H9 (cell line): ENCODE data around the gene CEP164. TPM values are rescaled to one million over a fixed set of nuclear protein-coding genes. Genes with fewer than 3 reads are reported as not detected.

Experiments used
- DNase-seq: peaks from one replicate; pipeline ENCODE4 v3.0.0-alpha.2; 2017
- H2AFZ ChIP-seq: one replicate; pipeline ENCODE4 v1.6.1; 2013; ENCODE audit warnings: mild to moderate bottlenecking, low read length, control low read depth, moderate library complexity
- H2AK5ac ChIP-seq: 2 replicates; pipeline ENCODE4 v1.6.1; 2013; ENCODE audit warnings: low read length, control low read depth, mixed read lengths; ENCODE audit not compliant: insufficient read length
- H2BK120ac ChIP-seq: one replicate; pipeline ENCODE4 v1.6.1; 2013; ENCODE audit warnings: low read depth, mild to moderate bottlenecking, low read length, control low read depth, inconsistent platforms; ENCODE audit not compliant: poor library complexity, severe bottlenecking
- H2BK12ac ChIP-seq: 2 replicates; pipeline ENCODE4 v1.6.1; 2013; ENCODE audit warnings: low read length, control low read depth, mixed read lengths, low read depth; ENCODE audit not compliant: insufficient read length
- H2BK15ac ChIP-seq: 2 replicates; pipeline ENCODE4 v1.6.1; 2013; ENCODE audit warnings: low read depth, low read length, control low read depth
- H2BK20ac ChIP-seq: one replicate; pipeline ENCODE4 v1.6.1; 2013; ENCODE audit warnings: low read depth, mild to moderate bottlenecking, low read length, control low read depth, inconsistent platforms; ENCODE audit not compliant: poor library complexity, severe bottlenecking
- H2BK5ac ChIP-seq: 2 replicates; pipeline ENCODE4 v1.6.1; 2013; ENCODE audit warnings: low read length, control low read depth, mixed read lengths; ENCODE audit not compliant: insufficient read length
- H3K14ac ChIP-seq: 2 replicates; pipeline ENCODE4 v1.6.1; 2013; ENCODE audit warnings: low read length, control low read depth; ENCODE audit not compliant: insufficient read depth
- H3K18ac ChIP-seq: 2 replicates; pipeline ENCODE4 v1.6.1; 2013; ENCODE audit warnings: low read depth, mild to moderate bottlenecking, mixed read lengths, low read length, control low read depth; ENCODE audit not compliant: insufficient read length
- H3K23ac ChIP-seq: 2 replicates; pipeline ENCODE4 v1.6.1; 2013; ENCODE audit warnings: low read length, control low read depth, mixed read lengths, low read depth; ENCODE audit not compliant: insufficient read length
- H3K23me2 ChIP-seq: 2 replicates; pipeline ENCODE4 v1.6.1; 2013; ENCODE audit warnings: low read depth, mild to moderate bottlenecking, mixed read lengths, low read length, control low read depth; ENCODE audit not compliant: insufficient read length, poor library complexity, severe bottlenecking
- H3K27ac ChIP-seq: 2 replicates; pipeline ENCODE4 v1.5.1; 2013; ENCODE audit warnings: low read length, control low read depth, mixed read lengths, low read depth; ENCODE audit not compliant: insufficient read length
- H3K27me3 ChIP-seq: 2 replicates; pipeline ENCODE4 v1.6.1; 2013; ENCODE audit warnings: low read length, control low read depth, inconsistent platforms; ENCODE audit not compliant: insufficient read depth
- H3K4ac ChIP-seq: 2 replicates; pipeline ENCODE4 v1.6.1; 2013; ENCODE audit warnings: low read depth, mild to moderate bottlenecking, control low read depth, inconsistent platforms, low read length, moderate library complexity
- H3K4me1 ChIP-seq: 2 replicates; pipeline ENCODE4 v1.6.1; 2013; ENCODE audit warnings: low read length, control low read depth, inconsistent platforms; ENCODE audit not compliant: insufficient read depth
- H3K4me2 ChIP-seq: 2 replicates; pipeline ENCODE4 v1.6.1; 2013; ENCODE audit warnings: low read length, control low read depth, mixed read lengths; ENCODE audit not compliant: insufficient read length, insufficient read depth
- H3K56ac ChIP-seq: 2 replicates; pipeline ENCODE4 v1.6.1; 2013; ENCODE audit warnings: low read depth, mild to moderate bottlenecking, mixed read lengths, low read length, control low read depth; ENCODE audit not compliant: insufficient read length
- H3K79me1 ChIP-seq: 2 replicates; pipeline ENCODE4 v1.6.1; 2013; ENCODE audit warnings: low read depth, mild to moderate bottlenecking, moderate library complexity, low read length, control low read depth, inconsistent platforms; ENCODE audit not compliant: insufficient read depth, poor library complexity, severe bottlenecking
- H3K79me2 ChIP-seq: 2 replicates; pipeline ENCODE4 v1.6.1; 2013; ENCODE audit warnings: low read length, control low read depth, inconsistent platforms; ENCODE audit not compliant: insufficient read depth
- H3K9ac ChIP-seq: 2 replicates; pipeline ENCODE4 v1.6.1; 2013; ENCODE audit warnings: low read length, control low read depth, mixed read lengths; ENCODE audit not compliant: insufficient read length; ENCODE audit errors: extremely low read depth
- H3K9me3 ChIP-seq: one replicate; pipeline ENCODE4 v1.6.1; 2013; ENCODE audit warnings: low read depth, low read length, inconsistent platforms; ENCODE audit not compliant: control insufficient read depth
- H3T11ph ChIP-seq: one replicate; pipeline ENCODE4 v1.6.1; 2013; ENCODE audit warnings: mild to moderate bottlenecking, low read length, control low read depth, inconsistent platforms
- H4K20me1 ChIP-seq: one replicate; pipeline ENCODE4 v1.6.1; 2013; ENCODE audit not compliant: control insufficient read depth, insufficient read length, insufficient read depth
- H4K5ac ChIP-seq: 2 replicates; pipeline ENCODE4 v1.6.1; 2013; ENCODE audit warnings: low read depth, mild to moderate bottlenecking, mixed read lengths, low read length, control low read depth; ENCODE audit not compliant: insufficient read length
- H4K8ac ChIP-seq: replicated peaks from 2 replicates; pipeline ENCODE4 v1.6.1; 2013; ENCODE audit warnings: low read length, control low read depth, mixed read lengths, low read depth; ENCODE audit not compliant: insufficient read length
- H4K91ac ChIP-seq: 2 replicates; pipeline ENCODE4 v1.6.1; 2013; ENCODE audit warnings: low read depth, mild to moderate bottlenecking, moderate library complexity, mixed read lengths, low read length, control low read depth; ENCODE audit not compliant: insufficient read length
- H3K27ac Mint-ChIP-seq, 3 experiments: 2 replicates in 2 of 3; 3 replicates in 1 of 3; pipeline ENCODE4 v1.8.0; 2020 to 2021; ENCODE audit warnings: mixed read lengths in 3 of 3, mild to moderate bottlenecking in 1 of 3, moderate library complexity in 1 of 3
- H3K27me3 Mint-ChIP-seq: 2 replicates; pipeline ENCODE4 v1.8.0; 2021; ENCODE audit warnings: low read depth, mild to moderate bottlenecking, moderate library complexity, mixed read lengths
- H3K36me3 Mint-ChIP-seq, 3 experiments: 2 replicates in 2 of 3; 3 replicates in 1 of 3; pipeline ENCODE4 v1.8.0; 2020 to 2021; ENCODE audit warnings: low read depth in 3 of 3, mixed read lengths in 3 of 3; ENCODE audit not compliant: insufficient read depth in 1 of 3
- H3K4me1 Mint-ChIP-seq, 2 experiments: 2 replicates each; pipeline ENCODE4 v1.8.0; 2020; ENCODE audit warnings: mixed read lengths in 2 of 2
- H3K4me3 Mint-ChIP-seq, 2 experiments: 2 replicates in 1 of 2; 3 replicates in 1 of 2; pipeline ENCODE4 v1.8.0; 2020 to 2021; ENCODE audit warnings: mild to moderate bottlenecking in 2 of 2, mixed read lengths in 2 of 2, moderate library complexity in 1 of 2
- H3K9me3 Mint-ChIP-seq, 2 experiments: 2 replicates in 1 of 2; 3 replicates in 1 of 2; pipeline ENCODE4 v1.8.0; 2020; ENCODE audit warnings: mild to moderate bottlenecking in 2 of 2, mixed read lengths in 2 of 2, moderate library complexity in 1 of 2
- WGBS: extraction: QIAGEN DNeasy Blood & Tissue Kit; methylation state at CpG from one replicate; pipeline ENCODE4 v1.1.7; 2013; ENCODE audit warnings: missing lambda C conversion rate, low lambda C conversion rate, mixed read lengths; ENCODE audit not compliant: insufficient read length; ENCODE audit errors: extremely low coverage; 5-methylcytosine and 5-hydroxymethylcytosine counted together
- total RNA-seq: library from RNA; stranded (reverse); gene quantifications from 2 replicates; pipeline ENCODE4 v1.2.1, GENCODE V29; 2021
- TF ChIP-seq, protein P1 (sequence below): fragments of 200-600 bp; sonication (generic); conservative IDR thresholded peaks from 3 replicates; pipeline ENCODE4 v1.8.0; 2021; ENCODE audit warnings: antibody characterized with exemption, mild to moderate bottlenecking

The CEP164 gene
- total RNA-seq, 1 experiment from 2014 or later, result 24.9 TPM

- H3K18ac ChIP-seq, result no peak overlapping the region
- H4K20me1 ChIP-seq, result no peaks in the 10 kb centered on the region
- no peak overlapping the region for H3K4ac ChIP-seq
- no peak overlapping the region for H2BK5ac ChIP-seq
- DNase-seq, result no peak
- Mint-ChIP-seq H3K4me3 (no peak overlapping the region), H3K9me3 (no peaks in the 10 kb centered on the region), H3K4me1 (peaks cover 15 to 16% of the 10 kb centered on the region in 2 experiments), H3K36me3 (peaks cover under 1 to 24% (median 21%) of the 10 kb centered on the region in 3 experiments; a peak in 5 of 7 replicates), H3K27me3 (no peaks in the 10 kb centered on the region; the same call in 1 of the 2 replicates), H3K27ac (peak overlapping the region in 1 of 3 experiments; percentile 3; a peak in 1 of 7 replicates)
- H3K56ac ChIP-seq, result no peak overlapping the region
- WGBS, result no CpG with 5 or more reads among the region's 9 CpGs
- no peak overlapping the region for H4K8ac ChIP-seq
- no peaks in the 10 kb centered on the region for H3K9me3 ChIP-seq
- no peak overlapping the region for H2AK5ac ChIP-seq
- H3K9ac ChIP-seq, result no peak overlapping the region
- no peak overlapping the region for H2AFZ ChIP-seq
- no peak overlapping the region for H2BK120ac ChIP-seq
- no peak overlapping the region for H2BK12ac ChIP-seq
- no peak overlapping the region for H2BK20ac ChIP-seq
- peaks cover 4% of the 10 kb centered on the region; the same call in 1 of the 2 replicates for H3K4me1 ChIP-seq
- H3K79me2 ChIP-seq, result no peaks in the 10 kb centered on the region
- H2BK15ac ChIP-seq, result no peak overlapping the region
- no peaks in the 10 kb centered on the region for H3K79me1 ChIP-seq
- no peak overlapping the region for H3K14ac ChIP-seq
- no peak overlapping the region for H3K23ac ChIP-seq
- H3K27ac ChIP-seq, result no peak overlapping the region
- no peak overlapping the region for H3T11ph ChIP-seq
- H3K27me3 ChIP-seq, result no peaks in the 10 kb centered on the region
- no peak overlapping the region for H3K4me2 ChIP-seq
- no peak overlapping the region for H4K5ac ChIP-seq
- H3K23me2 ChIP-seq, result no peaks in the 10 kb centered on the region
- TF ChIP-seq, protein P1, sequence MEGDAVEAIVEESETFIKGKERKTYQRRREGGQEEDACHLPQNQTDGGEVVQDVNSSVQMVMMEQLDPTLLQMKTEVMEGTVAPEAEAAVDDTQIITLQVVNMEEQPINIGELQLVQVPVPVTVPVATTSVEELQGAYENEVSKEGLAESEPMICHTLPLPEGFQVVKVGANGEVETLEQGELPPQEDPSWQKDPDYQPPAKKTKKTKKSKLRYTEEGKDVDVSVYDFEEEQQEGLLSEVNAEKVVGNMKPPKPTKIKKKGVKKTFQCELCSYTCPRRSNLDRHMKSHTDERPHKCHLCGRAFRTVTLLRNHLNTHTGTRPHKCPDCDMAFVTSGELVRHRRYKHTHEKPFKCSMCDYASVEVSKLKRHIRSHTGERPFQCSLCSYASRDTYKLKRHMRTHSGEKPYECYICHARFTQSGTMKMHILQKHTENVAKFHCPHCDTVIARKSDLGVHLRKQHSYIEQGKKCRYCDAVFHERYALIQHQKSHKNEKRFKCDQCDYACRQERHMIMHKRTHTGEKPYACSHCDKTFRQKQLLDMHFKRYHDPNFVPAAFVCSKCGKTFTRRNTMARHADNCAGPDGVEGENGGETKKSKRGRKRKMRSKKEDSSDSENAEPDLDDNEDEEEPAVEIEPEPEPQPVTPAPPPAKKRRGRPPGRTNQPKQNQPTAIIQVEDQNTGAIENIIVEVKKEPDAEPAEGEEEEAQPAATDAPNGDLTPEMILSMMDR, result no peak
- no peak overlapping the region for H4K91ac ChIP-seq
These were observed 32.1 kb upstream of the CEP164 start for GRCh38 chr11:117295438-117296137.
